Caco-2 (cell line): ENCODE measurements around the gene SFT2D1. TPM values are rescaled to one million over a fixed set of nuclear protein-coding genes. Genes with fewer than 3 reads are reported as not detected.

Experiments
- BruUV-seq: library from RNA; stranded (reverse); fragments of 400-500 nt; replicated peaks from 2 replicates; lab custom pipeline; 2021; lab: Mats Ljungman, UMichigan
- CTCF ChIA-PET: fragments of 300-600 bp; sonication (Branson Sonifier 250); formaldehyde crosslinking; loops from one replicate; lab custom pipeline; 2022; ENCODE audit warnings: antibody characterized with exemption; lab: Charles Lee
- POLR2A ChIA-PET: fragments of 300-600 bp; sonication (Branson Sonifier 250); formaldehyde crosslinking; loops from one replicate; lab custom pipeline; 2022; ENCODE audit warnings: antibody characterized with exemption; lab: Charles Lee
- DNase-seq, 2 experiments: peaks; one replicate each; pipeline versions ENCODE4 v3.0.0 to v3.0.0-alpha.2; 2020 to 2022
- H3K27me3 ChIP-seq: replicated peaks from 2 replicates; pipeline ENCODE4 v1.6.0; 2011; ENCODE audit warnings: low read length; ENCODE audit not compliant: control insufficient read depth, insufficient read depth
- H3K36me3 ChIP-seq: 2 replicates; pipeline ENCODE4 v1.5.1; 2011; ENCODE audit warnings: low read length; ENCODE audit not compliant: control insufficient read depth, insufficient read depth
- H3K4me1 ChIP-seq: fragments of 250-450 bp; sonication (Bioruptor Pico); 2 replicates; pipeline ENCODE4 v1.5.1; 2020; ENCODE audit warnings: mild to moderate bottlenecking
- H3K4me3 ChIP-seq: 2 replicates; pipeline ENCODE4 v1.5.1; 2011; ENCODE audit warnings: low read depth, mild to moderate bottlenecking, control low read depth, low read length
- H3K9me3 ChIP-seq: fragments of 250-450 bp; sonication (Bioruptor Pico); 2 replicates; pipeline ENCODE4 v1.5.1; 2020; ENCODE audit warnings: mild to moderate bottlenecking, moderate library complexity
- H3K27ac Mint-ChIP-seq: one replicate; pipeline ENCODE4 v1.8.0; 2022; ENCODE audit warnings: mixed read lengths; ENCODE audit not compliant: unreplicated experiment
- H3K27me3 Mint-ChIP-seq: one replicate; pipeline ENCODE4 v1.8.0; 2022; ENCODE audit warnings: mixed read lengths; ENCODE audit not compliant: insufficient read depth, unreplicated experiment
- H3K36me3 Mint-ChIP-seq: one replicate; pipeline ENCODE4 v1.8.0; 2022; ENCODE audit warnings: mild to moderate bottlenecking, mixed read lengths; ENCODE audit not compliant: insufficient read depth, unreplicated experiment
- H3K4me1 Mint-ChIP-seq: one replicate; pipeline ENCODE4 v1.8.0; 2022; ENCODE audit warnings: low read depth, mixed read lengths; ENCODE audit not compliant: unreplicated experiment
- H3K4me3 Mint-ChIP-seq: one replicate; pipeline ENCODE4 v1.8.0; 2022; ENCODE audit warnings: mild to moderate bottlenecking, moderate library complexity, mixed read lengths; ENCODE audit not compliant: unreplicated experiment
- H3K9me3 Mint-ChIP-seq: one replicate; pipeline ENCODE4 v1.8.0; 2022; ENCODE audit warnings: mixed read lengths; ENCODE audit not compliant: unreplicated experiment
- CTCF ChIP-seq, 2 experiments: fragments of 200-600 bp in 1 of 2; IDR thresholded peaks; 1 replicate in 1 of 2; 2 replicates in 1 of 2; pipeline versions ENCODE4 v1.5.1 to v1.8.0; 2011 to 2022; ENCODE audit warnings: antibody characterized with exemption in 1 of 2, control low read depth in 1 of 2, inconsistent platforms in 1 of 2, low read depth in 1 of 2, low read length in 1 of 2, mild to moderate bottlenecking in 1 of 2, moderate library complexity in 1 of 2; ENCODE audit not compliant: insufficient read depth in 1 of 2, severe bottlenecking in 1 of 2, unreplicated experiment in 1 of 2
- intact Hi-C: fragments of 100-400 bp; cut with micrococcal nuclease; formaldehyde crosslinking; loops from one replicate; pipeline ENCODE4 v1.10.0; 2022; ENCODE audit not compliant: unreplicated experiment
- total RNA-seq: library from RNA; stranded (reverse); gene quantifications from 2 replicates; pipeline ENCODE4 v1.2.3, GENCODE V29; 2022

SFT2D1 gene
- total RNA-seq, 1 experiment from 2014 or later, result 48.1 TPM

- BruUV-seq, result no TSS peak
- 0 out of 2 replicates have a peak, but pooled peaks cover 3% of the 10 kb centered on the region for H3K9me3 ChIP-seq
- no peak overlapping the region for H3K4me3 ChIP-seq
- CTCF ChIA-PET, result no interaction called here
- no peak for DNase-seq
- no peak overlapping the region for H3K27ac Mint-ChIP-seq
- POLR2A ChIA-PET, result no interaction called here
- intact Hi-C loops, result no loop called here
- no peaks in the 10 kb centered on the region for H3K9me3 Mint-ChIP-seq
- H3K27me3 Mint-ChIP-seq, result peaks cover 14% of the 10 kb centered on the region
- no peaks in the 10 kb centered on the region for H3K36me3 ChIP-seq
- no peak for TF ChIP-seq CTCF (IDR thresholded peaks at IDR 0.05; ENCODE audit: insufficient read depth in 1 of 2, low read depth in 1 of 2, low read length in 1 of 2, severe bottlenecking in 1 of 2, unreplicated experiment in 1 of 2)
- H3K36me3 Mint-ChIP-seq, result peaks cover 4% of the 10 kb centered on the region
- H3K4me3 Mint-ChIP-seq, result no peak overlapping the region
- no peaks in the 10 kb centered on the region for H3K27me3 ChIP-seq
- H3K4me1 Mint-ChIP-seq, result no peaks in the 10 kb centered on the region
- H3K4me1 ChIP-seq, result no peaks in the 10 kb centered on the region
Measured at GRCh38 chr6:166293731-166294584, 48.4 kb downstream of the SFT2D1 start.

- Histone ChIP-seq H3K4me3 (no peak overlapping the region), H3K36me3 (no peaks in the 10 kb centered on the region), H3K9me3 (no peaks in the 10 kb centered on the region), H3K27me3 (no peaks in the 10 kb centered on the region), H3K4me1 (no peaks in the 10 kb centered on the region)
- H3K27me3 Mint-ChIP-seq, result peaks cover 14% of the 10 kb centered on the region
- no peak overlapping the region for H3K4me3 Mint-ChIP-seq
- H3K27ac Mint-ChIP-seq, result no peak overlapping the region
- no TSS peak for BruUV-seq
- no peaks in the 10 kb centered on the region for H3K4me1 Mint-ChIP-seq
- H3K9me3 Mint-ChIP-seq, result no peaks in the 10 kb centered on the region
- no peak for DNase-seq
- intact Hi-C loops, result no loop called here
- ChIA-PET POLR2A (no interaction called here), CTCF (no interaction called here)
- peaks cover 4% of the 10 kb centered on the region for H3K36me3 Mint-ChIP-seq
- TF ChIP-seq CTCF (IDR thresholded peaks at IDR 0.05; ENCODE audit: insufficient read depth in 1 of 2, low read depth in 1 of 2, low read length in 1 of 2, severe bottlenecking in 1 of 2, unreplicated experiment in 1 of 2), result no peak
Measured at GRCh38 chr6:166289207-166290060, 52.9 kb downstream of the SFT2D1 start.

GRCh38 chr6:166286839-166287271 is 55.5 kb downstream of the SFT2D1 start:
- no peaks in the 10 kb centered on the region for H3K9me3 Mint-ChIP-seq
- ChIA-PET CTCF (interaction anchor here (1.5 kb wide), 1 partner anchor 114 kb away, joined by 3 read pairs; no protein-coding TSS in a partner anchor), POLR2A (no interaction called here)
- no peaks in the 10 kb centered on the region for H3K9me3 ChIP-seq
- H3K27me3 Mint-ChIP-seq, result peaks cover 11% of the 10 kb centered on the region
- no peak for TF ChIP-seq CTCF (IDR thresholded peaks at IDR 0.05; ENCODE audit: insufficient read depth in 1 of 2, low read depth in 1 of 2, low read length in 1 of 2, severe bottlenecking in 1 of 2, unreplicated experiment in 1 of 2)
- BruUV-seq, result no TSS peak
- no peaks in the 10 kb centered on the region for H3K36me3 ChIP-seq
- DNase-seq, result no peak
- H3K4me1 ChIP-seq, result no peaks in the 10 kb centered on the region
- no peaks in the 10 kb centered on the region for H3K4me1 Mint-ChIP-seq
- no peaks in the 10 kb centered on the region; the same call in 1 of the 2 replicates for H3K27me3 ChIP-seq
- H3K4me3 ChIP-seq, result no peak overlapping the region
- no peak overlapping the region for H3K27ac Mint-ChIP-seq
- intact Hi-C loops, result no loop called here
- peaks cover 4% of the 10 kb centered on the region for H3K36me3 Mint-ChIP-seq
- H3K4me3 Mint-ChIP-seq, result no peak overlapping the region
